Stimulated activated CD4-positive, alpha-beta T cell treated with anti-CD3 and anti-CD28 coated beads, Interleukin-15, amount 100 ng/mL, for 48 hours (primary cell): ENCODE measurements around the gene WDFY3.

Source experiments
- DNase-seq, 2 donors: peaks; one replicate each; pipeline ENCODE4 v3.0.0-alpha.2; 2020; ENCODE audit warnings: low read depth in 2 of 2

The WDFY3 gene

GRCh38 chr4:84799318-84799717 lies 167.2 kb downstream of the WDFY3 start:
- no peak for DNase-seq

GRCh38 chr4:84796394-84796793 lies 170.1 kb downstream of the WDFY3 start:
- DNase-seq = no peak

- no peak for DNase-seq
Observed at GRCh38 chr4:84792366-84793301, 173.9 kb downstream of the WDFY3 start.

- DNase-seq = no peak
Observed at GRCh38 chr4:84790769-84791565, 175.5 kb downstream of the WDFY3 start.

GRCh38 chr4:84786478-84786877 lies 180.0 kb downstream of the WDFY3 start:
- DNase-seq = no peak

- no peak for DNase-seq
Observed at GRCh38 chr4:84782517-84782916, 184.0 kb downstream of the WDFY3 start.

GRCh38 chr4:84780719-84781118 lies 185.8 kb downstream of the WDFY3 start:
- DNase-seq = no peak

- DNase-seq = no peak
Observed at GRCh38 chr4:84778041-84778440, 188.4 kb downstream of the WDFY3 start.

- DNase-seq = no peak
Observed at GRCh38 chr4:84767168-84767567, 199.3 kb downstream of the WDFY3 start.

GRCh38 chr4:84753321-84753972 lies 213.0 kb downstream of the WDFY3 start:
- DNase-seq = no peak

- DNase-seq = no peak
Observed at GRCh38 chr4:84751707-84752106, 214.8 kb downstream of the WDFY3 start.

- no peak for DNase-seq
Observed at GRCh38 chr4:84750960-84751283, 215.6 kb downstream of the WDFY3 start.

GRCh38 chr4:84750260-84750959 lies 216.1 kb downstream of the WDFY3 start:
- no peak for DNase-seq

- DNase-seq = no peak
Observed at GRCh38 chr4:84740057-84740456, 226.4 kb downstream of the WDFY3 start.

GRCh38 chr4:84738622-84739021 lies 227.9 kb downstream of the WDFY3 start:
- DNase-seq = no peak

GRCh38 chr4:84737656-84738055 lies 228.8 kb downstream of the WDFY3 start:
- no peak for DNase-seq

GRCh38 chr4:84734037-84734436 lies 232.5 kb downstream of the WDFY3 start:
- no peak for DNase-seq

GRCh38 chr4:84733343-84734033 lies 233.0 kb downstream of the WDFY3 start:
- no peak for DNase-seq

GRCh38 chr4:84730375-84730774 lies 236.1 kb downstream of the WDFY3 start:
- no peak for DNase-seq

GRCh38 chr4:84727491-84727890 lies 239.0 kb downstream of the WDFY3 start:
- DNase-seq = no peak

- no peak for DNase-seq
Observed at GRCh38 chr4:84726356-84726755, 240.1 kb downstream of the WDFY3 start.
